Measurements from ENCODE around the gene MMP17.

Gene MMP17

DNA sequence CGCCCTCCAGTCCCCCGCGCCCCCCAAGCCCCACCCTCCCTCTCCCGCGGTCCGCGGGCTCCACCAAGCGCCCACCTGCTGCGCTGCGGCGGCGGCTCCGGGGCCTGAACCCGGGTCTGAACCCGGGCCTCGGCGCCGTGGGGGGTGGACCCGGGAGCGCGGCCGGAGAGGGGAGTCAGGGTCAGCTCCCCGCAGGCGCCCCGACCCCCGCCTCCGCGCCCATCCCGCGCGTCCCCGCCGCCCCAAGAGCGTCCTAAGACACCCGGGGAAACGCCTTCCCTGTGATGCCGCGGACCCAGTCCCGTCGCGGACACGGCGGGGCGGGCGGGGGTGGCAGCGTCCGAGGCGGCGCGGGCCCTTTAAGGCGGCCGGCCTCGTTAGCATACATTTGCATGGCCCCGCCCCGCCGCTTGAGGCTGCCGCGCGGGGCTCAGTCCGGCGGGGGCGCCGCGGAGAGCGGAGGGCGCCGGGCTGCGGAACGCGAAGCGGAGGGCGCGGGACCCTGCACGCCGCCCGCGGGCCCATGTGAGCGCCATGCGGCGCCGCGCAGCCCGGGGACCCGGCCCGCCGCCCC lies at the start of gene MMP17:
MMP17 (plus strand) TSS at position 433 of the 574 bp plus-strand sequence; CDS start at position 535, 102 bp downstream.
- no peak for DNase-seq (ENCODE audit: low read depth, low spot score)

DNA sequence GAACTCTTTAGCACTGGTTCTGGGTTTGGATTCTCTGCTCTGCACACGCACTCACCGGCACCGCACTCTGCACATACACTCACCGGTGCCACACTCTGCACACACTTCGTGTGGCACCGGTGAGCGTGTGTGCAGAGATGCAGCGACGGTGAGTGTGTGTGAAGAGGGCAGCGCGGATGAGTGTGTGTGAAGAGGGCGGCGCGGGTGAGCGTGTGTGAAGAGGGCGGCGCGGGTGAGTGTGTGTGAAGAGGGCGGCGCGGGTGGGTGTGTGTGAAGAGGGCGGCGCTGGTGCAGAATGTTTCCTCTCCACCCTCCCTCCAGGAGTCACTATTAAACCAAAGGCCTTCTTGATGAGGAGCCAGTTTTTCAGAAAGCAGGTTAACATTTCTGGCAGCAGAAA lies 49.2 kb upstream of the MMP17 start:
- no peak for DNase-seq (ENCODE audit: low read depth, low spot score)

DNA sequence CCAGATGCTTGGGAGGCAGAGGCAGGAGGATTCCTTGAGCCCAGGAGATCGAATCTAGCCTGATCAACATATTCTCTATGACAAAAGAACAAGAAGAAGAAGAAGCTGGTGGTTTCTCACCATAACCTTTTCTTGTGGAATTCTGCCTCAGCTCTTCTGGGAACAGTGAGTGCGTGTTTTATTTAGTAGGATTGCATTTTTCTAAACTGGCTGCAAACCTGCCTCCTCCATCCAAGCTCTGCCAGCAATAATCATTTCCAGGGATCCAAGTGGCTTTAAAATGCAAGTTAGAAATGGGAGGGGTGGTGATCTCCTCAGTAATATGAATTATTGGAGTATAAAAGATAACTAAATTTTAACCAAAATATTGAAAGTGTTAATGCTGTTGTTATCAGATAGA lies 46.1 kb upstream of the MMP17 start:
- DNase-seq (ENCODE audit: low read depth, low spot score), result no peak

DNA sequence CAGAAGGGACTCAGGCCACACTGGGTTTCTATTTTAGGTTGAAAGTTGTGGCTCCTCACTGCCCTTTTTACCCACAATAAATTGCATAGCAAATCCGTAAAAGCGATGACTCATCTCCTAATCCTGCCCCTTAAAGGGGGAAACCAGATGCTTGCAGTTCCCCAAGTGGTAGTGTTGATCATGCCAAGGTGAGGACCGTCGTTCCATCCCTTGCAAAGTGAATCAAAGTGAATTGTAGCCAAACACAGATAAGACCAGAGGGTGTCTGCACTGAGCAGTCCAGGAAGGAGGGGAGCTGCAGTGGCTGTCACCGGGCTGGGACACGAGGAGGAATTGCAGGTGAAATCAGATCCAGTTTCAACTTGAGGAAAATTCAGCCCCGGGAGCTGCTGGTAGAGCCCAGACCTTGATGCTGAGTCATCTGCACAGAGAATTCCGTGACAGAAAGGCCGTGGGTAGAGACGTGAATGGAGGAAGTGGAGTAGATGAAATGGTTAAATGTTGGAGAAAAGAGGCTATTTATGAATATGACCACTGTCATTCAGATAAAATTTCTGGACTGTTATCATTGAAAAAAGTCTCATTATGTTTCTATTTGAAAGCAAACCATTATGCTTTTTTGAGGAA lies 44.2 kb upstream of the MMP17 start:
- no peak for DNase-seq (ENCODE audit: low read depth, low spot score)

DNA sequence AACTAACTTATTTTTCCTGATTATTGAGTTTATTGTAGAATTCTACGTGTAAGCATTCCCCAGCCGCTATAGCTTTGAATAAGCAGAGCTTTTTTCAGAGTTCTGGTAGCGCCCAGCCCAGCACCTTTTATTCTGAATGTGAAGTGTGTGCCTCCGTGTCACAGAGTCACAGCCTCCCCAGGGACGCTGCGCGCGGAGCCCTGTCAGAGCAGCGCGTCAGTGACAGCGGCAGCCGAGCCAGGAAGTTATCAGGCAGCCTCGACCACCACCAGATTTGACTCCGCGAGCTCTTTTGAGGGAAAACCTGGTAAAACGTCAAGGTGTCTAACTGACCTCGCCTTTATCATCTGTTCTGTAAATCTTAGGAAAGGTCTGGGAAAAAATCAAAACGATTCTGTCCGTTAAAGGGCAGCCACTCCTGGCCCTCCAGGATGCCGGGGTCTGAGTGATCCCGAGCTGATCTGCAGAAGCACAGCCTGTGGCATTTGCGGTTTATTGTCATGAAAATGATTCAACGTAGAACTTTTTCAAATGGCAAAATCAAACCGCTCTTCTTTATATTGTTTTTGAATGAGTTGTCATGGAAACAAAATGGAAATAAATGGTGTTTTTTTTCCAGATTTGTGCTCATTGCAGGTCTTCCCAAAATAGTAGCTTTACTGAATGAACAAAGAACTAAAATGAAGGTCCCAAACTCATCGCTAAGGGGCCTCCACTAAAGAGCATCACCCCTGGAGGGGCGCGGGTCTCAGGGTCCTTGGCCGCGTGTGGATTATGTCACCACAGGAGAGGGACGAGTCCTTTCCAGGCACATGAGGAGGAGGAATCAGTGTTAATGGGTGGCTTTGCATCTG lies 43.1 kb upstream of the MMP17 start:
- DNase-seq (ENCODE audit: low read depth, low spot score), result no peak

DNA sequence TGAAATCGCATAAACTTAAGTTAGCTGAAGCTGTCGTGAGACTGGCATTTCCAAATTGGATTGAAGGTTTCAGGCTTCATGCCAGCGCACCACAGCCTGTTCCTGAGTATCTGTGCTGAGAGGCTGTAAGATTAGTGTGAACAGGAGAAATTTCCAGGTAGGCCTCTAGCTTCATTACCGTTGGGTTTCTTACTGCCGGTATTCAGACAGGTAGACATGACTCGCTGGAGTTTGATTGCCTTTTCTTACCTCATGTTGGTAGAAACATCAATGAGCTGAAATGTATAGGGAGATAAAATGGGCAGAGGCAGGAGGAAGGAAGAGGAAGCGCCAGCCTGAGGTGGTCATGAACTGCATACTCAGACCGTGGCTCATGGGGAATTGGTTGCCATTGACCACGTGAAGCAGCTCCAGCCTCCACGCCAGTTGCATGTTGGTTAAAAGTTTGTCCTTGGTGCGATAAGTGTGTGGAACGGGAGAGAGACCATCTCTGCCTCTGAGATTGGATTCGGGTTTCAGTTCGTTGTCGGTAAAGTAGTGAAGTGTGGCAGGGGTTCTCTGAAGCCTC lies 42.3 kb upstream of the MMP17 start:
- DNase-seq (ENCODE audit: low read depth, low spot score), result no peak

DNA sequence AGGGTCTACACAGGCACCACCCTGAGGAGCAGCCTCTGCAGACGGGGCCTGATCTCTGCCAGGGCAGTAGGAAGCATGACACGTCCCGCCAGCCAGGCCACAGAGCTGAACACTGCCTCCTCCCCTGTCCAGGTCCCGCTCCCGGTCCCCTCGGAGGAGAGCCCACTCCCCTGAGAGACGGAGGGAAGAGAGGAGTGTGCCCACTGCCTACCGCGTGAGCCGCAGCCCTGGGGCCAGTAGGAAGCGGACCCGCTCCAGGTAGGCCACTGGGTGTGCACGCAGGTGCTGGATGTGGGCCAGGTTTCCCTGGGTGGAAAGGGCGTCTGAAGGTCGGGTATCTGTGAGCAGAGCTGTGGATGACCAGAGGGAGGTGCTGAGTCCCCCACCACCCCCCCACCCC lies 41.9 kb upstream of the MMP17 start:
- no peak for DNase-seq (ENCODE audit: low read depth, low spot score)

DNA sequence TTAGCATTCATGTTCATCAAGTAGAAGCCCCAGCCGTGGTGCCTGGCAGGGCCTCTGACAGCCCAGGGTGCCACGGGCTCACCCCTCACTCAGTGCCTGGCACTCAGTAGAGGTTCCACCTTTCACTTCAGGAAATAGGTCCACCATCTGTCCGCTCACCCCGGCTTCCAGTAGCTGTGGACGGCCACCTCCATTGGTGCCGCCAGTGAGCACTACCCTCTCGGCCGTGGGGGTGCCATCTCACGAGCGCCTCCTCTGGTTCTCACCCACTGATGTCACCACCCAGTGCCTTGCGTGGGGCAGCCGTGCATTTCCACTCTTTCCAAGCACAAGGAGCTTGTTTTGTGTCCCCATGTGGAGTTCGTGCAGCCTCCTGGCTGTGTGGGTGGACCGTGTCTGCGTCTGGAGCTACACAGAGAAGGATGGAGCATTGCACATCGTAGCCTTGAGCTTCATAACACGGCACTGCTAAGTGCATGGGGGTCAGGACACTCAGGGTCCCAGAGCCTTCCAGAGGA lies 41.0 kb upstream of the MMP17 start:
- no peak for DNase-seq (ENCODE audit: low read depth, low spot score)

DNA sequence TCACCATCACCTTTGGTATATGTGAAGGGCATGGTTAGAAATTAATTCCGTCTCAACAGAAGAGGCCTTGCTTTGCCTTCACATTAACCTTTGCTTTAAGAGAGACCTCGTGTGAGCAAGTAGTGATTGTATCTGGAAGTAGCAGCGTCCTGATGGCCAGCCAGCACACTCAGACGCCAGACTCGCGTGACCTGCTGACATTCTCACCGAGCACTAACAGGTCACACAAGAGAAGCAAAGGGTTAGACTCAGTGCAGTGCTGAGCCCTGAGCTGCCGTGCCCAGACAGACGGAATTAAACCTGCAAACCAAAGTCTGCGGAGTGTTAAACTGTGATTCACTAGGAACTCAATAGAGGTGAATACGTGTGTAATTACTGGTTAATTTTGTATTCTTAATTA lies 40.1 kb upstream of the MMP17 start:
- DNase-seq (ENCODE audit: low read depth, low spot score), result no peak

DNA sequence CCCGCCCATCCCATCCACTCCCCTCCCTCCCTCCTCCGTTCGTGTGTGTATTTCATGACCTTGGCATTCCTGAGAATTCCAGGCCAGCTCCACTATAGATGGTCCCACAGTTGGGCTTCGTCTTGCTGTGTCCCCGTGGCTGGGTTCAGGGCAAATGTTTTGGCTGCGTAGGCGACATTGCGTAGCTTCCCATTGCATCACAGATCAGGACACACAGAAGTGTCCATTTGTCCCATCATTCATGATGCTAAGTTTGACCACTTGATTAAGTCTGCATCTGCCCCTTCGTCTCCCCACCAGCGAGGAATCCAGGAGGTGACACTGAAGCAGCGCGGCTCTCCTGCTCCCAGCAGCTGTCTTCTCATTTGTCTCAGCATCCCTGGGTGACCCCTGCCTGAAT lies 38.6 kb upstream of the MMP17 start:
- no peak for DNase-seq (ENCODE audit: low read depth, low spot score)

DNA sequence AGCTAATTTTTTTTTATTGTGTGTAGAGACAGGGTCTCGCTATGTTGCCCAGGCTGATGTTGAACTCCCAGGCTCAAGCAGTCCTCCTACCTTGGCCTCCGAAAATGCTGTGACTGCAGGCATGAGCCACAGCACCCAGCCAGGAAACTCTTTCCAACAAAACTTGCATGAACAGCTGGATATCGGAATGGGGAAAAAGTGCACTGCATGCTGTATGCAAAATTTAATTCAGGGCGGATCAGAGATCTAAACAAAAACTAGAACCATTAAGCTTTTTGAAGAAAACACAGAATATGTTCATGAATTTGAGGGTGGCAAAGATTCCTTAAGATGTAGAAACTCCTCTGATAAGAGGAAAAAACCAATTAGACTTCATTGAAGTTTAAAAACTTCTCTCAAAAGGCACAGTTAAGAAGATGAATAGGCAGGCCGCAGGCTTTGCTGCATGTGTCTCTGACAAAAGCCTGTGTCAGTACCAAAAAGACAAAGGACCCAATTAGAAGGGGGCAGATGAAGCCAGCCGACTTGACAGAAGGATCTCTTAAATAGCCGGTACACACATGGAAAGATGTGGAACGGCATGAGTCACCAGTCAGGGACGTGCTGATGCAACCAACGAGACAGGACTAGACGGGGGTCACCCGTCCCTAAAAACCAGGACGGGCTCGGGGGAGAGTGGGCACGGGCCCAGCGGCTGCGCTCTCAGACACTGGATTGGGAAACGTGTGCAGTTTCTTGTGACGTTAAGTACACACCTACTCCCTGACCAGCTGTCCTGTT lies 34.8 kb upstream of the MMP17 start:
- DNase-seq (ENCODE audit: low read depth, low spot score), result no peak

DNA sequence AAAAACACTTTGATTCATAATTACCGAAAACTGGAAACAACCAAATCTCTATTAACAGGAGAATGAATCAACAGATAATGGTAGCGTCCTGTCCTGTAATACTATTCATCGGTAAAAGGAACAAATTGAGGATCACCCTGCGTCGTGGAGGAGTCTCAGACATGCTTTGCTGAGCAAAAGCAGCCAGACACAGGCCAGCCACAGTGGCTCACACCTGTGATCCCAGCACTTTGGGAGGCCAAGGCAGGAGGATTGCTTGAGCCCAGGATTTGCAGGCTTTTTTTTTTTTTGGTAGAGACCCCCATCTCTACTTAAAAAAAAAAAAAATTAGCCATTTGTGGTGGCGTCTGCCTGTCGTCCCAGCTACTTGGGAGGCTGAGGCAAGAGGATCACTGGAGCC lies 34.1 kb upstream of the MMP17 start:
- no peak for DNase-seq (ENCODE audit: low read depth, low spot score)

DNA sequence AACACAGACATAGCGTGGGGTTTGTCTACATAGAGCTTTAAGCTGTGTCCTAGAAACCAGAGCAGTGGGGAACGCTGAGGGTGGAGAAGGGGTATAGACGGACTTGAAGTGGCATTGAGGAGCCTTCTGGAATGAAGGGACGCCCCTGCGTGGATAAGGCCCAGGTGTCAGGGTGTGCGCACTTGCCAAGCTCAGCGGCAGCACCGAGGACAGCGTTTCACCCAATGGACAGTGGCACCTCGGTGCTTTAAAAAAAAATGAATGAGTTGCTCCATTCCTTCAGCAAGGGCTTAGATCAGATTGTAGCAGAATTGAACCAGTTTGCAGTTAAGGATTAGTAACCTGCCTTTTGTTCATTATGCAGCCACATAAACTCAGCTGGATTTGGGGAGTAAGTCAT lies 33.6 kb upstream of the MMP17 start:
- no peak for DNase-seq (ENCODE audit: low read depth, low spot score)

DNA sequence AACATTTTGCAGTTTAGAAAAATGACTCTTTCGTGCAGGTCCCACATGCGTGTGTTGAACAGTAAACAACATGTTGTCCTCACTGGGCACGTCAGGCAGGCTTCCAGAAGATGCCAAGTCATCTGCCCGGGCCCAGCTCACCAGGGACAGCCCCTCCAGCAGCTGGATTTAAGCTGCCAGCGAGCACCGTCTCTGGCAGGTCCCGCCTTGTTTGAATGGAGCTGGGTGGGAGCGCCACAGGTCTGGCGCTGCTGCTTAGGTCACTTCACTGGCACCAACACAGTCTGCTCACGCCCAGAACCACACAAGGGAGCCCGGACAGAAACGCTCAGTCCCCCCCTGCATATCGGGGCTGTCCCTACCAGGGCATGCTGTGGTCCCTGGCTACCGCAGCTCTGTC lies 33.1 kb upstream of the MMP17 start:
- no peak for DNase-seq (ENCODE audit: low read depth, low spot score)

DNA sequence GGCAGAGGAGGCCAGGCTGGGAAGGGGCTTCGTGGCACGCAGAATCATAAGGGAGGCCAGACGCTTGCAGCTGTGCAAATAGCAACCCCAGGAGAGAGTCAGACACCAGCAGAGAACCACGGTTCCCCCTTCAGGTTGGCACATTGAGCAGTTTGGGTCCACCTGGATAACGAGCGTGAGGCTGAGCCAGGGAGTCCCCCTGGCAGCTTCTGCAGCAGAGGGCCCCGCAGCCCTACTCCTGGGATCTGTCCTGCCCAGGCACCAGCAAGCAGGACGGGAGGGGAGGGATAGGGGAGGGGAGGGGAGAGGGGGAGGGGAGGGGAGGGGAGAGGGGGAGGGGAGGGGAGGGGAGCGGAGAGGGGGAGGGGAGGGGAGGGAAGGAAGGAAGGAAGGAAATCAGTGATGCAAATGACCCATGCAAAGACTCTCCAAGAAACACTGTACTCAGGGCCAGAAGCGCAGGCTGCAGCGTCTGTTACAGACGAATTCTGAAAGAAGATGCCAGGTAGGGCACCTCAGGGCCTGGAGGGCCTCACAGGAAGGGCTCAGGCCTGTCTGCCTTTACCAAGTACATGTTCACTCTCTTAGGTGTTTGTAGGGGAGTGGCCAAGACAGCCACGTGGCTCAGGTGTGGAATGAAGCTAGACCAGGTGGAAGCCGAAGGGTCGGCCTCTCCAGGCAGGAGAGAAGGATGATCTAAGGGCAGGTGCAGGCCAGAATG lies 32.3 kb upstream of the MMP17 start:
- DNase-seq (ENCODE audit: low read depth, low spot score), result no peak

DNA sequence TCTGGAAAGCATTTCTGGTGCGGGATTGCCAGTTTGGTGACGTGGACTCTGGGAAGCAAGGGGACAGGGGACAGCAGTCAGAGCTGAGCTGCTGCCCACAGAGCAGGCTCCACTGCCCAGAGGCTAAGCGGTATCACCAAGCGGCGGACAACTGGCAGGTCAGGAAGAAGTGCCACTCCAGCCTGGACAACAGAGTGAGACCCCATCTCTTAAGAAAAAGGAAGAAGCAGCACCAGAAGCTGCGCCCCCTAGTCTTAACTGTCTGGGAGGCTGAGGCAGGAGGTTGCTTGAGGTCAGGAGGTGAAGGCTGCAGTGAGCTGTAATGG lies 31.8 kb upstream of the MMP17 start:
- no peak for DNase-seq (ENCODE audit: low read depth, low spot score)

DNA sequence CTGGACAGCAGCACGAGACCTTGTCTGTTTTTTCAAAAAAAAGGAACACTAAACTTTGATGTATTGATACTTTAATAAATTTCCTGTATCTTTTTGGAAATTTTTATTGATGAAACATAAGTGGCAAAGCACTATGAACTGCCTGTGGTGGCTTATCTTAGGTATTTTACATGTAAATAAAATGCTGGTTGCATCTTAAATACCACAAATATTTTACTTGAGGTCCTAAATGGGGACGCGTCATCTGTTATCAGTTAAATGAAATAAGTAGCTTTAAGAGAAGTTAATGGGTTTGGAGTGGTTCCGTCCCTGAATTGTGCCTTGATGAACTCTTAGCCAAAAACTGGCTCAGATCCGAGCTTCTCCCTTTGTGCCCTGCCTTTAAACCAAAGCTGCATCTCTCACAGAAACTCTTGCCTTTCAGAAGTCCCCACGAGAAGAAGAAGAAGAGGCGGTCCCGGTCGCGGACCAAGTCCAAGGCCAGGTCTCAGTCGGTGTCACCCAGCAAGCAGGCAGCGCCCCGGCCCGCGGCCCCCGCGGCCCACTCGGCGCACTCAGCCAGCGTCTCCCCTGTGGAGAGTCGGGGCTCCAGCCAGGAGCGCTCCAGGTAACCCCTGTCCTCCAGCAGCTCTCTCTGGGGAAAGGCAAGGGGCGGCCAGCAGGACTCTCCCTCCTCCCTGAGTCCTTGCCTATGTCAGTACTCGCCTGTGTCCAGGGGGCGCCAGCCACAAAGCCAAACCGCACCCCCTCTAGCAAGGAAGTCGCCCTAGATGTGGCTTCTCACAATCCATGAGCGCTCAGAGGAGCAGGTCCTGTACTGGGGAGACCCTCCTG lies 31.2 kb upstream of the MMP17 start:
- DNase-seq (ENCODE audit: low read depth, low spot score), result no peak

DNA sequence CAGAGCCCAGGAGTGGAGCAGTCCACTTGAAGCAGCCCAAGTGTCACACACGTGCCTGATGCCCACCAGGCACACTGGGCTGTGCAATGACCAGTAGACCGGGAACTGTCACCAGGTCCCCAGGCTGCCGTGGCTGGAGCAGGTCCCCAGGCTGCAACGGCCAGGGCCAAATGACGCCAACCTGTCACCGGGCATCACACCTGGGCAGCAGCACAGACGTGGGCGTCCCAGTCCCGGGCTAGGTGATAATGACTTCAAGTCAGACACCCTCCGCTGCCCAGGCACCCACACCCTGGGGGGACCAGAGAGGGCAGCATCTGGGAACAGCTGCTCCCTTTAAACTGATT lies 30.6 kb upstream of the MMP17 start:
- no peak for DNase-seq (ENCODE audit: low read depth, low spot score)

DNA sequence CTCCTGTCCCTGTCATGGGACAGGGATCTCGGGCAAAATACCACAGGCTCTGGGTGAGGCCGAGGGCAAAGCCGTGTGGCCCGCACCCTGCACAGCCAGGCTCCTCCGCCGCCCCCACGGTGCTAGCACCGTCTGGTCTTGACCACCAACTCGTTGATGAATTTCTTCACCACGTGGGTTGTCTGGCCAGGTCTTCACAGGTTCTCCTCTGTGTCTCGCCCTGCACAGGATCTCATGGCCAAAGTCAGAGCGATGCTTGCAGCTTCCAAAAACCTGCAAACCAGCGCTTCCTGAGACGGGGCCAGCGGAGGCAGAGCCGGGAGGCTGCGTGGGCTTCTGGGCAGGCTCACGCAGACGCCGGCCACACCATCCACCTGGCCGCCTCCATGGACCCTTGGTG lies 29.0 kb upstream of the MMP17 start:
- no peak for DNase-seq (ENCODE audit: low read depth, low spot score)

DNA sequence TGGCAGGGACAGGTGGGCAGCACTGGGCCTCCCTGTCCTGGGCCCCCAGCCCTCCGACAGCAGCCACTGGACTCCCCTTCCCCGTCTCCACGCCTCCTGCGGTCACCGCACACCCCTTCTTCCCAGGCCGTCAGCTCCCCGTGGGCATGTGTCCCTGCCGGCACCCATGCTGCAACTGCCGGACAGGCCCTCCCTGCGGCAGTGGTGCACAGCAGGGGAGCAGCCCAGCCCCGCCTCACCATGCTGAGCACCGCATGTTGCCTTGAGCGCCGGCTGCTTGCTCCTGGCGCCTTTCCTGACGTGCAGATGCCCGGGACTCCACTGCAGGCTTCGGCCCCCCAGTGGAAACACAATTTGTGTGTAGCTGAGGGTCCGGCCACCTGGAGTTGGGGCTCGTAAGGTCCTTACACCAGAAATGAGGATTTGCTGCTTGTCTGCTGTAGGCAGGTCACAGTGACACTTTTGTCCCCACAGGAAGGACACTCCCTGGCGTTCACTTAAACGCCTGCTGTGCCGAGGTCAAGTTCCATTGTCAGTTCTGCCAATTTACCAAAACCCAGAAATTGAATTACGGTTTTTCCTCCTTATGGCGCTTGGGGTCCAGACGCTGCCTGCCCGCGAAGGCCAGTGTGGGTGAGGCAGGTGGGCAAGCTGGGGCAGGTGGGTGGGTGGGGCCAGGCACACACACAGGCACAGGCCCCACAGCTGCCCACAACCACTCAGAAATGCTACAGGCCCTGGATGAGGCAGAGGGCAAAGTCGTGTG lies 28.2 kb upstream of the MMP17 start:
- no peak for DNase-seq (ENCODE audit: low read depth, low spot score)

Data from activated naive CD8-positive, alpha-beta T cell treated with anti-CD3 and anti-CD28 coated beads, Interleukin-2, amount 50 U/mL, for 16 hours (primary cell).